Raji (cell line): ENCODE results near the gene ARL15.

Experiments
- POLR2A ChIP-seq: IDR thresholded peaks from 2 replicates; pipeline ENCODE4 v1.6.1; 2011; ENCODE audit warnings: low read depth, low read length, control low read depth; ENCODE audit not compliant: insufficient read depth

ARL15 gene

GRCh38 chr5:54249210-54250028, 61.0 kb downstream of the ARL15 start:
- no peak for TF ChIP-seq POLR2A

DNA sequence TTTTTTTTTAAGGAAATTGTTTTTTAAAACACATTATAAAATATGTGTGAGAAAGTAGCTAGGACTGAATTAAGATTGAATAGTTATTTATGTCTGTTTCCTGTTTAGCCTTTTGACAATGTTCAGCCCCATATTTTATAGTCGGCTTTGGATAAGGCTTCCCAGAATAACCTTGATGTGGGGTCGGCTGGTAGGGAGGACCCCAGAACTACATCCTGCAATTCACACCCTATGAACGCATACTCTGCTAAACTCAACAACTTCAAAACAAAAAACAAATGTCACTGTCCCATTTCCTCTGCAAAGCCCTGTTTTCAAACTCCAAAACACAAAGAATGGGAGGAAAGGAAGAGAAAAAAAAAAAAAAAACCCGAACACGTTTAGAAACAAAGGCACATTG, 63.1 kb downstream of the ARL15 start:
- no peak for TF ChIP-seq POLR2A

DNA sequence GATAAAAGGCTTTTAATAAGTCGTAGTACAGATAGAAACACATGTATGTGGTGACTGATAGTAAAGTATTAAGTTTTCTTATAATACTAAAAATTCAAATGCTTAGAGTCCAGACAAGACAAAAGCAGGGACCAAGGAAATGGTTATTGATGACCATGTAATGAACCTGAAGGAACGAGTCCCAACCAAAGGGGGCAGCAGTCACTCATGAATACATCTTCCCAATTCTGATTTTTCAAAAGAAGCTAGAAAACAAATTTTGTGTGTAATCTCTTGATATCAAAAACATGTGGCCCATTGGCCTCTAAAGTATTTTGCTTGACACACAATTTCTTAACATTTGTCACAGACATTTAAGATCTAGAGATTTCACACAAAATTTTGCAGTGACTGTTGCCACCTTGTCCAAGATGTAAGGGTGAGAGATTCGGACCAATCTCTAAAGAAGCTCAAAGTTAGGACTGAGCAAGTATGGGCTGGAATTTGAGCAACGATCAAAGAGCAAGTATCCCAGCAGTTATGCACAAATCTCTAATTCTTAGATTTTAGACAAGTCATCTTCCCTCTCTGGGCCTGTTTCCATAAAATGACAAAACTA, 66.8 kb downstream of the ARL15 start:
- TF ChIP-seq POLR2A: no peak

DNA sequence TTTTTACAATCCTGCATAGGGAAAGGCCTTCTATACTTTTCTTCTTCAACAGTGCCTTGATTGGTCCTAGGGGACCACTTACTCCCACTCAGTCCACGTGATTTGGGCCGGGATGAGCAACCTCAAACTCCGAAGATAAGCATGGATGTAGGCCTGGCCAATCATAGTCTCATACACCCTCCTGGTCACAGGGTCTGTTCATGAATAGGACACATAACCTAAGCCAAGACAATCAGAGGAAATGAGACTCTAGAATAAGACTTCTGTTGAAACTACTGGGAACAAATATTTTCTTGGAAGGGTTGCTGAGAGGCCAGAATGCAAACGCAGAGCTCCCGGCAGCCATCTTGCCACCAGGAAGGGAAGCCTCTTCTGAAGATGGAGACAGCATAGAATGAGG, 68.1 kb downstream of the ARL15 start:
- no peak for TF ChIP-seq POLR2A

- TF ChIP-seq POLR2A: no peak
Observed at GRCh38 chr5:54234304-54234933, 76.0 kb downstream of the ARL15 start.

GRCh38 chr5:54230936-54231685, 79.3 kb downstream of the ARL15 start:
- TF ChIP-seq POLR2A: no peak

DNA sequence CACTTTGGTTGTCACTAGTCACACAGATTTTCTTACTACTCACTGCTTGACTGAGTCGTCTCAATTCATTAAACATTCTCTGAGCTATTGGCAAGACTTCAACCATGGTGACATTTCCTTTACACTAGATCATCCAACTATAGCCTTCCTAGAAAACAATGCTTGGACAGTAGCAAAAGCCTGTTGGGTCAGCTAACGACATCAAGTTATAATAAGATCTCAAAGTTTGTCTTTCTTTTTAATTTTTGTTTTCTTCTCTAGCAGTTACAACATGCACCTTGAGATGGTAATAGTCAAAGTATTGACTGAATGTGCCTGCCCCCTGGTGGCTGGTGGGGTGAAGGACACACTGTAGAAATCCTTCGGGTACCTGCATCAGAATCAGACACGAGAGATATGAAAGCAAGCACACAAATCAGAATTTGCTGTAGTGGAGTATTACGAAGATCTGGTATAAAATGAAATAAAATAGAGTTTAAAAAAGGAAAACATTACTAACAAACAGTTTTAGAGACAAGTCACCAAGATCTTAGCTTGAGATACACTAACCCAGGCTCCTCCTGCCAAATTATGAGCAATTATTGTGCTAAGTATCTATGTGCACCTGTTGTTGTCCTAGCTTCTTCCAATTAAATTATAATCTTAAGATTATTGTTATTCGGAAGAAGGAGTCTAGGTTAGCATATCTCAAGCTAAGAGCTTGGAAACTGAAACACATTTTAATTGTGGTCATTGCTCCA, 81.2 kb downstream of the ARL15 start:
- TF ChIP-seq POLR2A: no peak

DNA sequence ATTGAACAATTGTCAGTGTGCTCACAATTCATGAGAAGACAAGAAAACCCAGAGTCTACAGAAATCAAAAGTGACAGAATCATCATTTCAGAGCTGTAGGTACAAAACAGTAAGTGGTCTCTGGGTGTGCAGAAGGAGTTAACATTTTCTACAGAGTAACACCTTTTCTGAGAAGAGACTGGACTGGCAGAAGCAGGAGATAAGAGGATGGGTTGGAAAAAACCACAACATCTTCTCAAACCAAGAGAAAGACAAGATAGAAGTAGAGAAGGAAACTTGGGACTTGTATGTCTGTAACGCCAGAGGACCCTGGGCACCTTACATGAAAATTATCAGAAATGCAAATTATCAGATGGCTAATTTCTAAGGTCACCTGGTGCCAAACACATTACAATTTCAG, 82.6 kb downstream of the ARL15 start:
- no peak for TF ChIP-seq POLR2A

DNA sequence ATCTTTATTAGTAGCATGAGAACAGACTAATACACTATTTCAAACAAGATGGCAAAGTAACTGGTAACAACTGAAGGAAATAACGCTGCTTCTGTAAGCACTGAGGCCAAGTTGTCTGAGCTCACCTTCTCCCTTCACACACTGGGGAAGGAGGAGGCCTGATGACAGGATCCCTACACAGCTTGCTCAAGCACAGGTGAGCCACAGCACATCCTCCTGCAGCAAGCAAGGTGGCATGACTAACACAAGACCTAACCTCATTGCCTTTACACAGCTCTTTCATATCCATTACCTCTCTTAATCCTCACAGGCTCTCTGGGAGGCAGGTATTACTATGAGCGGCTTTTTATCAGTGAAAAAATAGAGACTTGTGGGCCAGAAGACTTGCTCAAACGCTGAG, 83.3 kb downstream of the ARL15 start:
- no peak for TF ChIP-seq POLR2A

DNA sequence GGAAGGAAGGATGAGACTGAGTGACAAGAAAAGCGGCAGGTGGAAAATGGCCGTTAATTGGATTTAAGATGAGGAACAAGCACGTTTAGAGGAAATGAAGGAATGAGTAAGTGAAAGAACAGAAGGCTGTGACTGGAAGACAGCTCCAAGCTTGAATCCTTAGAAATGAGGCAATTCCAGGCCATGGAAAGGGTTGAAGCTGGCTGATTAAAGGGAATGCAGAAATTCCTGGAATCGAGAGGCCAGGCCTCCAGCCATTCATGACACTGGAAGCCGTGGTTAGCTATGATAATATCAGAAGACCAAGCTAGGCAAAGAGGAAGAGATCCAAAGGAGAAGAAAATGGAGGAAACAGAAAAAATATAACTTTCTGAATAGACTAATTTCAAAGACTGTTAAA, 84.2 kb downstream of the ARL15 start:
- no peak for TF ChIP-seq POLR2A

GRCh38 chr5:54224103-54224826, 86.1 kb downstream of the ARL15 start:
- TF ChIP-seq POLR2A: no peak

DNA sequence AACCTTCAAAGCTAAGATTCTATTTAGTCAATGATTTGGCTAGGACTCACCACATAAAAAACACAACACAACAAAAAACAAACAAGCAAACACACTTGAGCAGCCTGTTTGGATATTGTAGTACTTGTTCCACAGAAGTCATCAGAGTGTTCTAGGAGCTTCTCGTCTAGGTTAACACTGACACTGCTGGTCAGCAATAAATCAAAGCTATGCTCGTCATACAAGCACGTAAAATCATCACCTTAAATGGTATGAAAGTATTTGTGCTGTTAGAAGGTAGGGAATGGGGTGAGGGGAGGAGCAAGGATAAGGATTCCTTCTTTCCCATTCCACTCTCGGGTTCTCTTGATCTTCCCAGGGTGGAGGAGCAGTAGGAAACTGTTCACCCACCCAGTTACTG, 88.0 kb downstream of the ARL15 start:
- no peak for TF ChIP-seq POLR2A

- TF ChIP-seq POLR2A: no peak
Observed at GRCh38 chr5:54221135-54221534, 89.2 kb downstream of the ARL15 start.
